ENCODE measurements around the gene SLC26A6. TPM values are rescaled to one million over a fixed set of nuclear protein-coding genes. Genes with fewer than 3 reads are reported as not detected.
A peak's percentile ranks its signal among the peaks of the same experiment; 100 is the strongest.

The SLC26A6 gene
- total and polyA plus RNA-seq, 10 of the 15 experiments (the other 5 are each of a cell fraction or from before 2014, with no cell fraction given), result 2.1 to 24.9 (median 13.3) TPM

DNA sequence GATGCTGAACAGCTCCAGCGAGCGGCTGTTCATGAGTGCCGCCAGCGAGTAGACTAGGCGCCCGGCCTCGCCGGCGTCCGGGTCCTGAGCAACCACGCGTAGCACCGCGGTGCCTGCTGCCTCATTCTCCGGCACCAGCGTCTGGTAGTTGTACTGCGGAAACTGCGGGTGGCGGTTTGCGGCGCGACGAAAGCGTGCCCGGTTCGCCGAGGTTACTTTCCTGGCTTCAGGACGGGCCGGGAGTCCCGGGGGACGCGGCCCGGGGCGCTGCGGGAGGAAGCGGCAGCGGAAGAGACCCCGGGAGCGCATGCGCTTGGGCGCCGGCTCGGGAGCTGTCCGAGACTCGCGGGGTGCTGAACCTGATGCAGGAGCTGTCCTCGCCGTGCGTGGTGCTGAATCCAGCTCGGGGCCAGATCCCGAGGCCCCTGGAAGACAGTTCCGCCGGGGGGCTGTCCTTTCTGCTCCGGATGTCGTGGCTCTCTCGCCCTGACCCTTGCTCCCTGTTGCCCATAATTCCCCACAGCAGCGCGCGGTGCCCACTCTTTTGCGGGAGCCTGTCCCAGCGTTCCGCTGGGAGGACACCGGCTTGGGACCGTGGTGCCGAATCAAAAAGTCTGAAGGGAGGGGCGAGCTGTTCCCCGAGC lies 26.4 kb upstream of the SLC26A6 start (continued):
- TF ChIP-seq, protein P1, sequence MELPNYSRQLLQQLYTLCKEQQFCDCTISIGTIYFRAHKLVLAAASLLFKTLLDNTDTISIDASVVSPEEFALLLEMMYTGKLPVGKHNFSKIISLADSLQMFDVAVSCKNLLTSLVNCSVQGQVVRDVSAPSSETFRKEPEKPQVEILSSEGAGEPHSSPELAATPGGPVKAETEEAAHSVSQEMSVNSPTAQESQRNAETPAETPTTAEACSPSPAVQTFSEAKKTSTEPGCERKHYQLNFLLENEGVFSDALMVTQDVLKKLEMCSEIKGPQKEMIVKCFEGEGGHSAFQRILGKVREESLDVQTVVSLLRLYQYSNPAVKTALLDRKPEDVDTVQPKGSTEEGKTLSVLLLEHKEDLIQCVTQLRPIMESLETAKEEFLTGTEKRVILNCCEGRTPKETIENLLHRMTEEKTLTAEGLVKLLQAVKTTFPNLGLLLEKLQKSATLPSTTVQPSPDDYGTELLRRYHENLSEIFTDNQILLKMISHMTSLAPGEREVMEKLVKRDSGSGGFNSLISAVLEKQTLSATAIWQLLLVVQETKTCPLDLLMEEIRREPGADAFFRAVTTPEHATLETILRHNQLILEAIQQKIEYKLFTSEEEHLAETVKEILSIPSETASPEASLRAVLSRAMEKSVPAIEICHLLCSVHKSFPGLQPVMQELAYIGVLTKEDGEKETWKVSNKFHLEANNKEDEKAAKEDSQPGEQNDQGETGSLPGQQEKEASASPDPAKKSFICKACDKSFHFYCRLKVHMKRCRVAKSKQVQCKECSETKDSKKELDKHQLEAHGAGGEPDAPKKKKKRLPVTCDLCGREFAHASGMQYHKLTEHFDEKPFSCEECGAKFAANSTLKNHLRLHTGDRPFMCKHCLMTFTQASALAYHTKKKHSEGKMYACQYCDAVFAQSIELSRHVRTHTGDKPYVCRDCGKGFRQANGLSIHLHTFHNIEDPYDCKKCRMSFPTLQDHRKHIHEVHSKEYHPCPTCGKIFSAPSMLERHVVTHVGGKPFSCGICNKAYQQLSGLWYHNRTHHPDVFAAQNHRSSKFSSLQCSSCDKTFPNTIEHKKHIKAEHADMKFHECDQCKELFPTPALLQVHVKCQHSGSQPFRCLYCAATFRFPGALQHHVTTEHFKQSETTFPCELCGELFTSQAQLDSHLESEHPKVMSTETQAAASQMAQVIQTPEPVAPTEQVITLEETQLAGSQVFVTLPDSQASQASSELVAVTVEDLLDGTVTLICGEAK (IDR thresholded peaks at IDR 0.05; ENCODE audit: borderline replicate concordance), result peak; percentile 90
- no peak; the same call in none of the 2 replicates for TF ChIP-seq IKZF1 (conservative IDR thresholded peaks at IDR 0.05)
- TF ChIP-seq IRF4 (IDR thresholded peaks at IDR 0.05; ENCODE audit: low read depth, low read length), result 0 out of 2 replicates have a peak, but pooled peaks have one; percentile 46
- TF ChIP-seq MTA3 (IDR thresholded peaks at IDR 0.05; ENCODE audit: borderline replicate concordance, low read length), result no peak
- no peak for TF ChIP-seq ETV6 (conservative IDR thresholded peaks at IDR 0.05 in 1 of 2, IDR thresholded peaks at IDR 0.05 in 1 of 2; ENCODE audit: borderline replicate concordance in 1 of 2, low read depth in 1 of 2)
- 0 out of 2 replicates have a peak, but pooled peaks have one; percentile 11 for TF ChIP-seq HCFC1 (IDR thresholded peaks at IDR 0.05; ENCODE audit: low read length)
- TF ChIP-seq NRF1 (conservative IDR thresholded peaks at IDR 0.05; ENCODE audit: low read depth, low read length), result peak; percentile 75
- no peak for TF ChIP-seq NFYB (IDR thresholded peaks at IDR 0.05; ENCODE audit: insufficient read depth, low read depth, low read length)
- TF ChIP-seq ZNF622 (IDR thresholded peaks at IDR 0.05), result no peak
- TF ChIP-seq SMC3 (IDR thresholded peaks at IDR 0.05; ENCODE audit: borderline replicate concordance, low read length), result no peak
- TF ChIP-seq, protein P2, sequence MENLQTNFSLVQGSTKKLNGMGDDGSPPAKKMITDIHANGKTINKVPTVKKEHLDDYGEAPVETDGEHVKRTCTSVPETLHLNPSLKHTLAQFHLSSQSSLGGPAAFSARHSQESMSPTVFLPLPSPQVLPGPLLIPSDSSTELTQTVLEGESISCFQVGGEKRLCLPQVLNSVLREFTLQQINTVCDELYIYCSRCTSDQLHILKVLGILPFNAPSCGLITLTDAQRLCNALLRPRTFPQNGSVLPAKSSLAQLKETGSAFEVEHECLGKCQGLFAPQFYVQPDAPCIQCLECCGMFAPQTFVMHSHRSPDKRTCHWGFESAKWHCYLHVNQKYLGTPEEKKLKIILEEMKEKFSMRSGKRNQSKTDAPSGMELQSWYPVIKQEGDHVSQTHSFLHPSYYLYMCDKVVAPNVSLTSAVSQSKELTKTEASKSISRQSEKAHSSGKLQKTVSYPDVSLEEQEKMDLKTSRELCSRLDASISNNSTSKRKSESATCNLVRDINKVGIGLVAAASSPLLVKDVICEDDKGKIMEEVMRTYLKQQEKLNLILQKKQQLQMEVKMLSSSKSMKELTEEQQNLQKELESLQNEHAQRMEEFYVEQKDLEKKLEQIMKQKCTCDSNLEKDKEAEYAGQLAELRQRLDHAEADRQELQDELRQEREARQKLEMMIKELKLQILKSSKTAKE (IDR thresholded peaks at IDR 0.05; ENCODE audit: low read depth, poor library complexity, severe bottlenecking), result no peak
- TF ChIP-seq CHD4 (IDR thresholded peaks at IDR 0.05), result no peak
- TF ChIP-seq ZNF207 (IDR thresholded peaks at IDR 0.05; ENCODE audit: borderline replicate concordance), result peak; percentile 60; the same call in 1 of the 2 replicates
- no peak for TF ChIP-seq ATF7 (IDR thresholded peaks at IDR 0.05; ENCODE audit: low read depth)
- peak; percentile 22; the same call in 1 of the 2 replicates for TF ChIP-seq BACH1 (IDR thresholded peaks at IDR 0.05; ENCODE audit: borderline replicate concordance)
- TF ChIP-seq NFXL1 (IDR thresholded peaks at IDR 0.05; ENCODE audit: borderline replicate concordance), result no peak
- TF ChIP-seq SMAD1 (IDR thresholded peaks at IDR 0.05; ENCODE audit: low read depth, partially characterized antibody), result no peak
- TF ChIP-seq ZNF24 (IDR thresholded peaks at IDR 0.05), result no peak
- TF ChIP-seq KDM1A (IDR thresholded peaks at IDR 0.05; ENCODE audit: borderline replicate concordance), result no peak
- no peak for TF ChIP-seq ZZZ3 (IDR thresholded peaks at IDR 0.05; ENCODE audit: control insufficient read depth, insufficient read length, low read depth)
- TF ChIP-seq KLF5 (IDR thresholded peaks at IDR 0.05; ENCODE audit: partially characterized antibody), result no peak
- peak; percentile 98 for TF ChIP-seq NKRF (conservative IDR thresholded peaks at IDR 0.05)
